K562 (cell line): ENCODE results near the gene MRRF. TPM values are rescaled to one million over a fixed set of nuclear protein-coding genes. Genes with fewer than 3 reads are reported as not detected.

Experiments
- ETV1 ChIP-seq: fragments of 450-650 bp; conservative IDR thresholded peaks from 2 replicates; pipeline ENCODE4 v1.6.1; 2016; ENCODE audit warnings: missing genetic modification characterization, control low read depth, low read depth, missing compliant biosample characterization
- GTF2A2 ChIP-seq: IDR thresholded peaks from 2 replicates; pipeline ENCODE4 v1.6.1; 2016; ENCODE audit warnings: mild to moderate bottlenecking, missing genetic modification characterization, missing compliant biosample characterization
- HES1 ChIP-seq: fragments of 450-650 bp; IDR thresholded peaks from 2 replicates; pipeline ENCODE4 v1.6.1; 2016; ENCODE audit warnings: low read depth, mild to moderate bottlenecking, moderate library complexity
- ILK ChIP-seq: fragments of 450-650 bp; IDR thresholded peaks from 2 replicates; pipeline ENCODE4 v1.6.1; 2016; ENCODE audit warnings: missing genetic modification characterization, low read depth, mild to moderate bottlenecking, missing compliant biosample characterization, moderate library complexity, borderline replicate concordance
- MBD2 ChIP-seq: sonication (generic); IDR thresholded peaks from 2 replicates; pipeline ENCODE4 v1.6.1; 2016; ENCODE audit warnings: low read depth, borderline replicate concordance
- MECOM ChIP-seq: fragments of 250-450 bp; sonication (Bioruptor Pico); IDR thresholded peaks from 2 replicates; pipeline ENCODE4 v1.8.0; 2022; ENCODE audit warnings: inconsistent platforms
- NR4A1 ChIP-seq, 2 experiments: fragments of 250-450 bp in 1 of 2; fragments of 450-650 bp in 1 of 2; sonication (Bioruptor Pico) in 1 of 2; IDR thresholded peaks; 2 replicates each; pipeline versions ENCODE4 v1.4.0 to v1.6.1; 2016 to 2020; ENCODE audit warnings: mild to moderate bottlenecking in 2 of 2, missing compliant biosample characterization in 1 of 2, missing genetic modification characterization in 1 of 2, moderate library complexity in 1 of 2
- PATZ1 ChIP-seq: fragments of 250-450 bp; sonication (Bioruptor Pico); IDR thresholded peaks from 2 replicates; pipeline ENCODE4 v1.5.0; 2020; ENCODE audit warnings: mild to moderate bottlenecking, borderline replicate concordance
- PHTF2 ChIP-seq: fragments of 250-450 bp; sonication (Bioruptor Pico); IDR thresholded peaks from 2 replicates; pipeline ENCODE4 v1.5.0; 2021; ENCODE audit warnings: mild to moderate bottlenecking
- POLR3G ChIP-seq: IDR thresholded peaks from 2 replicates; pipeline ENCODE4 v1.6.1; 2011; ENCODE audit not compliant: insufficient read length, insufficient replicate concordance; ENCODE audit errors: extremely low read depth
- RBFOX2 ChIP-seq: fragments of 200-400 bp; formaldehyde crosslinking; IDR thresholded peaks from 2 replicates; pipeline ENCODE4 v1.6.1; 2017; ENCODE audit warnings: low read depth, mild to moderate bottlenecking, low read length, moderate library complexity
- RBM15 ChIP-seq: fragments of 200-400 bp; formaldehyde crosslinking; IDR thresholded peaks from 2 replicates; pipeline ENCODE4 v1.6.1; 2018; ENCODE audit warnings: mild to moderate bottlenecking, low read length, moderate library complexity; ENCODE audit not compliant: insufficient read depth
- RBM17 ChIP-seq: fragments of 200-400 bp; formaldehyde crosslinking; IDR thresholded peaks from 2 replicates; pipeline ENCODE4 v1.6.1; 2017; ENCODE audit warnings: low read depth, mild to moderate bottlenecking, low read length, borderline replicate concordance
- SMAD4 ChIP-seq: fragments of 250-450 bp; sonication (Bioruptor Pico); conservative IDR thresholded peaks from 2 replicates; pipeline ENCODE4 v1.8.0; 2021; ENCODE audit warnings: inconsistent platforms, mild to moderate bottlenecking, moderate library complexity
- SUPT5H ChIP-seq: fragments of 450-650 bp; IDR thresholded peaks from 2 replicates; pipeline ENCODE4 v1.6.1; 2016
- TEAD2 ChIP-seq: fragments of 450-650 bp; IDR thresholded peaks from 2 replicates; pipeline ENCODE4 v1.6.1; 2016; ENCODE audit warnings: missing genetic modification characterization, control low read depth, missing compliant biosample characterization
- TGIF2 ChIP-seq: sonication (generic); formaldehyde crosslinking; IDR thresholded peaks from 2 replicates; pipeline ENCODE4 v1.8.1; 2022; ENCODE audit warnings: mild to moderate bottlenecking, missing genetic modification reagents, moderate library complexity
- ZNF324 ChIP-seq: fragments of 250-450 bp; sonication (Bioruptor Pico); IDR thresholded peaks from 2 replicates; pipeline ENCODE4 v1.4.0; 2020; ENCODE audit warnings: mild to moderate bottlenecking
- polyA plus RNA-seq, 8 experiments: library from polyadenylated mRNA; depleted of rRNA in 4 of 8; stranded (reverse) in 5 of 8; unstranded in 3 of 8; fragments of >200 nt; fragmentation: Nextera tagmentation in 2 of 8; fragmentation: Illumina TruSeq in 1 of 8; extraction: Ambion mirVana in 2 of 8; extraction: Trizol in 1 of 8; gene quantifications; 2 replicates each; pipeline versions ENCODE4 v1.2.1 to v1.2.3, GENCODE V29; 2011 to 2014; ENCODE audit warnings: inconsistent platforms in 1 of 8, missing spikeins in 1 of 8
- total RNA-seq, 7 experiments: library from RNA; depleted of rRNA in 6 of 7; stranded (reverse); fragments of >200 nt in 6 of 7; fragmentation: Illumina TruSeq in 2 of 7; extraction: Trizol in 2 of 7; gene quantifications; 2 replicates each; pipeline versions ENCODE4 v1.2.1 to v1.2.3, GENCODE V29; 2011 to 2021; ENCODE audit warnings: low replicate concordance in 1 of 7
- TF ChIP-seq, protein P1 (sequence below): fragments of 450-650 bp; IDR thresholded peaks from 2 replicates; pipeline ENCODE4 v1.6.1; 2017; ENCODE audit warnings: antibody characterized with exemption
- TF ChIP-seq, protein P2 (sequence below): fragments of 450-650 bp; IDR thresholded peaks from 2 replicates; pipeline ENCODE4 v1.6.1; 2018; ENCODE audit warnings: mild to moderate bottlenecking, low read depth; ENCODE audit not compliant: partially characterized antibody
- TF ChIP-seq, protein P3 (sequence below): IDR thresholded peaks from 2 replicates; pipeline ENCODE4 v1.6.1; 2012; ENCODE audit warnings: low read depth, low read length, improper control_type of control experiment, borderline replicate concordance

MRRF gene
- total and polyA plus RNA-seq, 9 of the 15 experiments (the other 6 are each of a cell fraction or from before 2014, with no cell fraction given), result 55.0 to 105 (median 81.2) TPM

DNA sequence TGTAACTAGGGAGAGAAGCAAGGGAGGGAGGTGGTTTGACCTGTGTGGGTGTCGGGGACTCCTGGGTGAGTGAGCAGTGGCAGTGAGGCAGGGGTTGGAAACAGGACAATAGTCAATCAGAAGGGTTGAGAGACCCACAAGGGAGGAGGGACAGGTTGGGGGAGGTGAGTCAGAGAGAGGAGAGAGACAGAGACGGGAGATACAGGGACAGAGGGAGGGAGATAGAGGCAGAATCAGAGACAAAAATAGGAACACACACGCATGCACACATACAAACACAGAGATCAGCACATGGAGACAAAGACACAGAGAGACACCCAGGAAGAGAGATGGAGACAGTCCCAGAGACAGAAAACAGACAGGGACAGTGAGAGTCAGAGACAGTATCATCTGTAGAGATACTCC lies 66.8 kb downstream of the MRRF start (continued):
- TF ChIP-seq, protein P1, sequence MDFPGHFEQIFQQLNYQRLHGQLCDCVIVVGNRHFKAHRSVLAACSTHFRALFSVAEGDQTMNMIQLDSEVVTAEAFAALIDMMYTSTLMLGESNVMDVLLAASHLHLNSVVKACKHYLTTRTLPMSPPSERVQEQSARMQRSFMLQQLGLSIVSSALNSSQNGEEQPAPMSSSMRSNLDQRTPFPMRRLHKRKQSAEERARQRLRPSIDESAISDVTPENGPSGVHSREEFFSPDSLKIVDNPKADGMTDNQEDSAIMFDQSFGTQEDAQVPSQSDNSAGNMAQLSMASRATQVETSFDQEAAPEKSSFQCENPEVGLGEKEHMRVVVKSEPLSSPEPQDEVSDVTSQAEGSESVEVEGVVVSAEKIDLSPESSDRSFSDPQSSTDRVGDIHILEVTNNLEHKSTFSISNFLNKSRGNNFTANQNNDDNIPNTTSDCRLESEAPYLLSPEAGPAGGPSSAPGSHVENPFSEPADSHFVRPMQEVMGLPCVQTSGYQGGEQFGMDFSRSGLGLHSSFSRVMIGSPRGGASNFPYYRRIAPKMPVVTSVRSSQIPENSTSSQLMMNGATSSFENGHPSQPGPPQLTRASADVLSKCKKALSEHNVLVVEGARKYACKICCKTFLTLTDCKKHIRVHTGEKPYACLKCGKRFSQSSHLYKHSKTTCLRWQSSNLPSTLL, result peak; percentile 17; the same call in 1 of the 2 replicates
- TF ChIP-seq HES1, result no peak
- no peak for TF ChIP-seq MECOM (CRISPR knock-in tag)
- TF ChIP-seq, protein P2, sequence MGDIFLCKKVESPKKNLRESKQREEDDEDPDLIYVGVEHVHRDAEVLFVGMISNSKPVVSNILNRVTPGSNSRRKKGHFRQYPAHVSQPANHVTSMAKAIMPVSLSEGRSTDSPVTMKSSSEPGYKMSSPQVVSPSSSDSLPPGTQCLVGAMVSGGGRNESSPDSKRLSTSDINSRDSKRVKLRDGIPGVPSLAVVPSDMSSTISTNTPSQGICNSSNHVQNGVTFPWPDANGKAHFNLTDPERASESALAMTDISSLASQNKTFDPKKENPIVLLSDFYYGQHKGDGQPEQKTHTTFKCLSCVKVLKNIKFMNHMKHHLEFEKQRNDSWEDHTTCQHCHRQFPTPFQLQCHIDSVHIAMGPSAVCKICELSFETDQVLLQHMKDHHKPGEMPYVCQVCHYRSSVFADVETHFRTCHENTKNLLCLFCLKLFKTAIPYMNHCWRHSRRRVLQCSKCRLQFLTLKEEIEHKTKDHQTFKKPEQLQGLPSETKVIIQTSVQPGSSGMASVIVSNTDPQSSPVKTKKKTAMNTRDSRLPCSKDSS, result no peak
- no peak for TF ChIP-seq TGIF2
- no peak for TF ChIP-seq POLR3G
- TF ChIP-seq MBD2, result 0 out of 2 replicates have a peak, but pooled peaks have one; percentile 12
- TF ChIP-seq RBM17, result no peak
- peak; percentile 68 for TF ChIP-seq SUPT5H
- no peak for TF ChIP-seq SMAD4 (CRISPR knock-in tag)
- TF ChIP-seq, protein P3, sequence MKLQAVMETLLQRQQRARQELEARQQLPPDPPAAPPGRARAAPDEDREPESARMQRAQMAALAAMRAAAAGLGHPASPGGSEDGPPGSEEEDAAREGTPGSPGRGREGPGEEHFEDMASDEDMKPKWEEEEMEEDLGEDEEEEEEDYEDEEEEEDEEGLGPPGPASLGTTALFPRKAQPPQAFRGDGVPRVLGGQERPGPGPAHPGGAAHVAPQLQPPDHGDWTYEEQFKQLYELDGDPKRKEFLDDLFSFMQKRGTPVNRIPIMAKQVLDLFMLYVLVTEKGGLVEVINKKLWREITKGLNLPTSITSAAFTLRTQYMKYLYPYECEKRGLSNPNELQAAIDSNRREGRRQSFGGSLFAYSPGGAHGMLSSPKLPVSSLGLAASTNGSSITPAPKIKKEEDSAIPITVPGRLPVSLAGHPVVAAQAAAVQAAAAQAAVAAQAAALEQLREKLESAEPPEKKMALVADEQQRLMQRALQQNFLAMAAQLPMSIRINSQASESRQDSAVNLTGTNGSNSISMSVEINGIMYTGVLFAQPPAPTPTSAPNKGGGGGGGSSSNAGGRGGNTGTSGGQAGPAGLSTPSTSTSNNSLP, result no peak
- no peak for TF ChIP-seq ZNF324 (CRISPR knock-in tag)
- TF ChIP-seq NR4A1 (CRISPR knock-in tag; IDR thresholded peaks at IDR 0.05), result no peak
- TF ChIP-seq NR4A1 (tag; IDR thresholded peaks at IDR 0.05), result no peak
- no peak for TF ChIP-seq GTF2A2 (tag)
- TF ChIP-seq PHTF2, result no peak
- no peak for TF ChIP-seq RBFOX2
- TF ChIP-seq ILK, result no peak
- TF ChIP-seq RBM15, result no peak
- TF ChIP-seq PATZ1, result no peak
- no peak for TF ChIP-seq ETV1 (tag)
- TF ChIP-seq TEAD2 (tag), result no peak
